ENCODE results near the gene OR7A10.

OR7A10 gene

DNA sequence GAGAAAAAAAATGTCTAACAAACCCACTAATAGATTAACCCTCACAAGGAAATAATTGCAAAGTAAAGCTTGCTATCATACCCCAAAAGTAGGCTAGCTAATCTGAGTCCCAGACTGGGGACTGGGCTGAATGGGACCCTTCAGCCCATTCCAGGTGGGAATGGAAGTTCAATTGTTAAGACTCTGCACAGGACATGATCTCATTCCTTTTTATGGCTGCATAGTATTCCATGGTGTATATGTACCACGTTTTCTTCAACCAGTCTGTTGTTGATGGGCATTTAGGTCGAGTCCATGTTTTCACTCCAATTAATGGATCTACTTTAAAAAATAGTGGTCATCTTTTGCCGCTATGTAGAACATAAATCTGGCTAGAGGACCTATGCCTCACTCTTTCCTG lies 31.7 kb downstream of the OR7A10 start:
- Histone ChIP-seq H3K9me3 (ENCODE audit: insufficient read depth, low read depth, low read length) (no peaks in the 10 kb centered on the region), H3K27me3 (ENCODE audit: insufficient read depth, low read length, poor library complexity, severe bottlenecking) (no peaks in the 10 kb centered on the region), H3K9ac (ENCODE audit: low read depth, low read length, poor library complexity, severe bottlenecking) (no peak overlapping the region), H3K4me1 (ENCODE audit: insufficient read depth, low read length, poor library complexity, severe bottlenecking) (no peaks in the 10 kb centered on the region), H3F3A (ENCODE audit: low read depth) (no peaks in the 10 kb centered on the region), H3K4me3 (ENCODE audit: low read length, poor library complexity, severe bottlenecking) (no peak overlapping the region), H3K36me3 (ENCODE audit: insufficient read depth, low read length) (no peaks in the 10 kb centered on the region), H2AFZ (ENCODE audit: low read length) (no peak overlapping the region), H3K79me2 (ENCODE audit: insufficient read depth, low read length) (no peaks in the 10 kb centered on the region), H3K9me2 (replicated peaks; ENCODE audit: low read depth, low read length) (no peaks in the 10 kb centered on the region), H3K4me2 (ENCODE audit: low read depth, low read length, poor library complexity, severe bottlenecking) (no peak overlapping the region), H4K20me1 (ENCODE audit: insufficient read depth, low read length, poor library complexity, severe bottlenecking) (no peaks in the 10 kb centered on the region)
- TF ChIP-seq, protein P1, sequence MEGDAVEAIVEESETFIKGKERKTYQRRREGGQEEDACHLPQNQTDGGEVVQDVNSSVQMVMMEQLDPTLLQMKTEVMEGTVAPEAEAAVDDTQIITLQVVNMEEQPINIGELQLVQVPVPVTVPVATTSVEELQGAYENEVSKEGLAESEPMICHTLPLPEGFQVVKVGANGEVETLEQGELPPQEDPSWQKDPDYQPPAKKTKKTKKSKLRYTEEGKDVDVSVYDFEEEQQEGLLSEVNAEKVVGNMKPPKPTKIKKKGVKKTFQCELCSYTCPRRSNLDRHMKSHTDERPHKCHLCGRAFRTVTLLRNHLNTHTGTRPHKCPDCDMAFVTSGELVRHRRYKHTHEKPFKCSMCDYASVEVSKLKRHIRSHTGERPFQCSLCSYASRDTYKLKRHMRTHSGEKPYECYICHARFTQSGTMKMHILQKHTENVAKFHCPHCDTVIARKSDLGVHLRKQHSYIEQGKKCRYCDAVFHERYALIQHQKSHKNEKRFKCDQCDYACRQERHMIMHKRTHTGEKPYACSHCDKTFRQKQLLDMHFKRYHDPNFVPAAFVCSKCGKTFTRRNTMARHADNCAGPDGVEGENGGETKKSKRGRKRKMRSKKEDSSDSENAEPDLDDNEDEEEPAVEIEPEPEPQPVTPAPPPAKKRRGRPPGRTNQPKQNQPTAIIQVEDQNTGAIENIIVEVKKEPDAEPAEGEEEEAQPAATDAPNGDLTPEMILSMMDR (conservative IDR thresholded peaks at IDR 0.05; ENCODE audit: low read length), result no peak
- no peak for TF ChIP-seq EZH2phosphoT487 (IDR thresholded peaks at IDR 0.05; ENCODE audit: borderline replicate concordance)

DNA sequence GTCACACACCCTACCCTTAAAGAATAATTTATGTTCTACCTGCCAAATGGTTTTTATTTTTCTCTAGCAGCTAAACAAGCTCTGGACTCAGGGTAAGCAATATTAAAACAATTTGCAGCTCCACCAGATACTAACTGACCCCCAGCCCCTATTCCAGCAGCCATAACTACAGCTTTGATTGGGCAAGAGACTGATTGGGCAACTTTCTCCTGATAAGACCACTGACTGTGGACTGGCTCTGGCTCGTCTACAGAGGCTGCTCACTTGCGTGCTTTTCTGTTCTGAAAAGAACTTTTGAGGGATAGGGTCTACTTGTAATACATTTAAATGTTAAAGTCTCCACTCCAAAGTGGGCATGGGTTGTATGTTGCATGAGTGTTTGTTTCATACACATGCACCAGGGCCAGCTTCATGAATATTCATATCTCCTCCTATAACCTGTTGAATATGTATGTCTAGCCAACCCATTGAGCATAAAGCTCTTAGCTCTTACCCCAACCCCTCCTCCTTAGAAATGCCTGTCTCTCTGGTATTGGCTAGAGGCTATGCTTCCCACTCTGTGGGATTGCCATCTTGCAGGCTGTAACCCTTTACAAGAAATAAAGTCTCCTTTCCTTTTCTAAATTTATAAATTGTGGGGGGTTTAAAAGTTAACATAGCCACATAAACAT lies 33.6 kb downstream of the OR7A10 start:
- no peaks in the 10 kb centered on the region for H3K4me1 ChIP-seq (ENCODE audit: insufficient read depth, low read length, poor library complexity, severe bottlenecking)
- no peaks in the 10 kb centered on the region for H3K36me3 ChIP-seq (ENCODE audit: insufficient read depth, low read length)
- TF ChIP-seq, protein P1 (conservative IDR thresholded peaks at IDR 0.05; ENCODE audit: low read length), result no peak
- TF ChIP-seq EZH2phosphoT487 (IDR thresholded peaks at IDR 0.05; ENCODE audit: borderline replicate concordance), result no peak
- no peaks in the 10 kb centered on the region for H3K27me3 ChIP-seq (ENCODE audit: insufficient read depth, low read length, poor library complexity, severe bottlenecking)
- H3K9ac ChIP-seq (ENCODE audit: low read depth, low read length, poor library complexity, severe bottlenecking), result no peak overlapping the region
- H3K4me2 ChIP-seq (ENCODE audit: low read depth, low read length, poor library complexity, severe bottlenecking), result no peak overlapping the region
- no peaks in the 10 kb centered on the region for H3K79me2 ChIP-seq (ENCODE audit: insufficient read depth, low read length)
- H4K20me1 ChIP-seq (ENCODE audit: insufficient read depth, low read length, poor library complexity, severe bottlenecking), result no peaks in the 10 kb centered on the region
- no peak overlapping the region for H3K4me3 ChIP-seq (ENCODE audit: low read length, poor library complexity, severe bottlenecking)
- H3K9me2 ChIP-seq (replicated peaks; ENCODE audit: low read depth, low read length), result no peaks in the 10 kb centered on the region
- no peaks in the 10 kb centered on the region for H3K9me3 ChIP-seq (ENCODE audit: insufficient read depth, low read depth, low read length)
- H3F3A ChIP-seq (ENCODE audit: low read depth), result no peaks in the 10 kb centered on the region
- no peak overlapping the region for H2AFZ ChIP-seq (ENCODE audit: low read length)

DNA sequence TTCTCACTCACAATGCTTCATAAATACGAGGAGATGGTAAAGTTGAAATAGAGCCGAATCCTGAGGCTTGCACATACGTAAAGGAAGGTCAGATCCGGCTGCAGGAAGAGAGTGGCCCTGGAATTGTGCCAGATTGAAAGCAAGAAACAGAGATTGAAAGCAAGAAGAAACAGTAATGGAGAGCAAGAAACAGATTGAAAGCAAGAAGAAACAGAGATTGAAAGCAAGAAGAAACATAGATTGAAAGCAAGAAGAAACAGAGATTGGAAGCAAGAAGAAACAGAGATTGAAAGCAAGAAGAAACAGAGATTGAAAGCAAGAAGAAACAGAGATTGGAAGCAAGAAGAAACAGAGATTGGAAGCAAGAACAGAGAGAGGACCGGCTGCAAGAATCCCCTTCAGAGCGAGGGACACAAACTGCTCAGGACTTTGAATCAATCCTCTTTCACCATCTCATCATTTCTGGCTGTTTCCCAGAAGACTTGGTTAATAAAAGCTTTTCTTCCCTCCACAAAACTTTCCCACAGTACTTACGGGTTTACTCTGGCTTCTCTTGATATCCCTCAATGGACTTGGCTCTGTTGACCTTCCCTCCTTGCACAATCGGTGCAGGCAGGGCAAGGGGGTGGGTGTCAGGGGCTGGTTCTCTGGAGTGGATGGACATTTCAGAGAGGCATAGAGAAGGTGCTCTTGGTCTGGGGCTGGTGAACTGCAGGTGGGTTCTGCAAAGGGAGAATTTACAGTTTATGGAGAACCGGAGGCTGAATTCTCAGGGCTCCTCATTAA lies 39.3 kb downstream of the OR7A10 start:
- Histone ChIP-seq H3K27me3 (ENCODE audit: insufficient read depth, low read length, poor library complexity, severe bottlenecking) (no peaks in the 10 kb centered on the region), H4K20me1 (ENCODE audit: insufficient read depth, low read length, poor library complexity, severe bottlenecking) (no peaks in the 10 kb centered on the region), H3K9me2 (replicated peaks; ENCODE audit: low read depth, low read length) (no peaks in the 10 kb centered on the region), H3K79me2 (ENCODE audit: insufficient read depth, low read length) (no peaks in the 10 kb centered on the region), H3F3A (ENCODE audit: low read depth) (no peaks in the 10 kb centered on the region), H2AFZ (ENCODE audit: low read length) (no peak overlapping the region), H3K36me3 (ENCODE audit: insufficient read depth, low read length) (no peaks in the 10 kb centered on the region), H3K9ac (ENCODE audit: low read depth, low read length, poor library complexity, severe bottlenecking) (no peak overlapping the region), H3K4me3 (ENCODE audit: low read length, poor library complexity, severe bottlenecking) (no peak overlapping the region), H3K4me1 (ENCODE audit: insufficient read depth, low read length, poor library complexity, severe bottlenecking) (no peaks in the 10 kb centered on the region), H3K4me2 (ENCODE audit: low read depth, low read length, poor library complexity, severe bottlenecking) (no peak overlapping the region), H3K9me3 (ENCODE audit: insufficient read depth, low read depth, low read length) (no peaks in the 10 kb centered on the region)
- TF ChIP-seq EZH2phosphoT487 (IDR thresholded peaks at IDR 0.05; ENCODE audit: borderline replicate concordance), result no peak
- TF ChIP-seq, protein P1 (conservative IDR thresholded peaks at IDR 0.05; ENCODE audit: low read length), result no peak
